ENCODE measurements around the gene TOMM22.

TOMM22 gene

GRCh38 chr22:38710866-38711265, 29.1 kb downstream of the TOMM22 start:
- no peak for DNase-seq (ENCODE audit: low read depth, low spot score)
- H3K4me3 ChIP-seq (ENCODE audit: low read length), result no peak overlapping the region

- DNase-seq (ENCODE audit: low read depth, low spot score), result no peak
- H3K4me3 ChIP-seq (ENCODE audit: low read length), result no peak overlapping the region
Measured at GRCh38 chr22:38712486-38713207, 30.9 kb downstream of the TOMM22 start.

- DNase-seq (ENCODE audit: low read depth, low spot score), result no peak
- no peak overlapping the region for H3K4me3 ChIP-seq (ENCODE audit: low read length)
Measured at GRCh38 chr22:38713921-38714320, 32.2 kb downstream of the TOMM22 start.

- no peak for DNase-seq (ENCODE audit: low read depth, low spot score)
- no peak overlapping the region for H3K4me3 ChIP-seq (ENCODE audit: low read length)
Measured at GRCh38 chr22:38715176-38715764, 33.5 kb downstream of the TOMM22 start.

GRCh38 chr22:38715852-38716251, 34.1 kb downstream of the TOMM22 start:
- no peak overlapping the region for H3K4me3 ChIP-seq (ENCODE audit: low read length)
- no peak for DNase-seq (ENCODE audit: low read depth, low spot score)

GRCh38 chr22:38716271-38716670, 34.5 kb downstream of the TOMM22 start:
- no peak overlapping the region for H3K4me3 ChIP-seq (ENCODE audit: low read length)
- DNase-seq (ENCODE audit: low read depth, low spot score), result no peak

- H3K4me3 ChIP-seq (ENCODE audit: low read length), result no peak overlapping the region
- no peak for DNase-seq (ENCODE audit: low read depth, low spot score)
Measured at GRCh38 chr22:38716826-38717225, 35.1 kb downstream of the TOMM22 start.

- no peak for DNase-seq (ENCODE audit: low read depth, low spot score)
- H3K4me3 ChIP-seq (ENCODE audit: low read length), result no peak overlapping the region
Measured at GRCh38 chr22:38717244-38717643, 35.5 kb downstream of the TOMM22 start.

GRCh38 chr22:38718414-38718813, 36.7 kb downstream of the TOMM22 start:
- no peak for DNase-seq (ENCODE audit: low read depth, low spot score)
- H3K4me3 ChIP-seq (ENCODE audit: low read length), result no peak overlapping the region

- DNase-seq (ENCODE audit: low read depth, low spot score), result no peak
- no peak overlapping the region for H3K4me3 ChIP-seq (ENCODE audit: low read length)
Measured at GRCh38 chr22:38719196-38719595, 37.4 kb downstream of the TOMM22 start.

- no peak overlapping the region for H3K4me3 ChIP-seq (ENCODE audit: low read length)
- DNase-seq (ENCODE audit: low read depth, low spot score), result no peak
Measured at GRCh38 chr22:38720350-38720749, 38.6 kb downstream of the TOMM22 start.

- DNase-seq (ENCODE audit: low read depth, low spot score), result no peak
Measured at GRCh38 chr22:38721551-38721950, 39.8 kb downstream of the TOMM22 start.

GRCh38 chr22:38724176-38724575, 42.4 kb downstream of the TOMM22 start:
- no peak for DNase-seq (ENCODE audit: low read depth, low spot score)
- H3K4me3 ChIP-seq (ENCODE audit: low read length), result no peak overlapping the region

More at GRCh38 chr22:38721551-38721950, 39.8 kb downstream of the TOMM22 start:
- H3K4me3 ChIP-seq (ENCODE audit: low read length), result no peak overlapping the region

- DNase-seq (ENCODE audit: low read depth, low spot score), result peak; percentile 37
- no peak overlapping the region for H3K4me3 ChIP-seq (ENCODE audit: low read length)
Measured at GRCh38 chr22:38724926-38725571, 43.3 kb downstream of the TOMM22 start.

- no peak overlapping the region for H3K4me3 ChIP-seq (ENCODE audit: low read length)
- DNase-seq (ENCODE audit: low read depth, low spot score), result no peak
Measured at GRCh38 chr22:38725900-38726655, 44.3 kb downstream of the TOMM22 start.

GRCh38 chr22:38727123-38727522, 45.4 kb downstream of the TOMM22 start:
- DNase-seq (ENCODE audit: low read depth, low spot score), result no peak
- no peak overlapping the region for H3K4me3 ChIP-seq (ENCODE audit: low read length)

GRCh38 chr22:38727530-38728451, 46.0 kb downstream of the TOMM22 start:
- DNase-seq (ENCODE audit: low read depth, low spot score), result no peak
- no peak overlapping the region for H3K4me3 ChIP-seq (ENCODE audit: low read length)

GRCh38 chr22:38728871-38729796, 47.4 kb downstream of the TOMM22 start:
- DNase-seq (ENCODE audit: low read depth, low spot score), result no peak
- no peak overlapping the region for H3K4me3 ChIP-seq (ENCODE audit: low read length)
